GM21825 (cell line): ENCODE measurements around the gene CTSK.

ENCODE experiments used
- ATAC-seq: cut with Tn5 transposase; IDR thresholded peaks from one replicate; pipeline ENCODE4 v1.9.1; 2021; ENCODE audit warnings: mild to moderate bottlenecking, moderate library complexity; ENCODE audit not compliant: unreplicated experiment

CTSK gene

DNA sequence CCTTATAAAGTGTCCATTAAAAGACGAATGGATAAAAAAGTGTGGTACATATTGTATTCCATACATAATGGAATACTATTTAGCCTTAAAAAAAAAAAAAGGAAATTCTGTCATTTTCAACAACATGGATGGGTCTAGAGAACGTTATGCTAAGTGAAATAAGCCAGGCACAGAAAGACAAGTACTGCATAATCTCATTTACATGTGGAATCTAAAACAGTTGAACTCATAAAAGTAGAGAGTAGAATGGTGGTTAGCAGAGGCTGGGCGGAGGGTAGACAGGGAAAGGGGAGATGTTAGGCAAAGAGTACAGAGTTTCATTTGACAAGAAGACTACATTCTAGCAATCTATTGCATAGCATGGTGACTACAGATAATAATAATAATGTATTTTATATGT, 45.0 kb downstream of the CTSK start:
- no peak for ATAC-seq

GRCh38 chr1:150762552-150762951, 45.5 kb downstream of the CTSK start:
- ATAC-seq, result no peak

GRCh38 chr1:150761801-150762200, 46.3 kb downstream of the CTSK start:
- ATAC-seq, result no peak

DNA sequence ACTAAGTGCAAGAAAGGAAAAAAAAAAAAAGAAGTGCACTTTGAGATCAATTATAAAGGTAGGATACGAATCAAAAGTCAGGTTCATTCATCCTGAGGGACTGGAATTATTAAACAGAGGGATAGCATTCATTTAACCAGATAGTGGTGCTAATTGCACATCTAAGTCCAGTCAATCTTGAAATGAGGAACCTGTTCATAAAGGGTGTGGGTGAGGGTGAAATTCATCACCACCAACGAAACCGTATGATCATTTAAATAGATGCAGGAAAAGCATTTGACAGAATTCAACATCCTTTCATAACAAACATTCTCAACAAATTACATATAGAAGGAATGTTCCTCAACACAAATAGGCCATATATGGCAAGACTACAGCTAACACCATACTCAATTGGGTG, 48.0 kb downstream of the CTSK start:
- no peak for ATAC-seq

- no peak for ATAC-seq
These were observed 54.6 kb downstream of the CTSK start for GRCh38 chr1:150753416-150753815.

DNA sequence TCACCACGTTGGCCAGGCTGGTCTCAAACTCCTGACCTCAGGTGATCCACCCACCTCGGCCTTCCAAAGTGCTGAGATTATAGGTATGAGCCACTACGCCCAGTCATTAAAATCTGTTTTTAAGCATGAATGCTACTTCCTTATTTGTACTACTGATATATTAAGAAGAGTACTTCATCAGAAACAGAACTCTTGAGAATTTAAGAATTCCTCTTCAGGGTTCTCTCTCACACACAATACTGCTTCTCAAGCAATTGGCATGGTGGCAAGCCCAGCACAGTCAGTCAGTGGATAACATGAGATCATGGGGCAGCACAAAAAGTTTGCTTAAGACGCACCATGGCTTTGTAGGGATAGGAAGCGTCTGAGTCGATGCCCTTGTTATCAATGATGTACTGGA, 56.6 kb downstream of the CTSK start:
- ATAC-seq, result no peak

GRCh38 chr1:150749720-150750311, 58.2 kb downstream of the CTSK start:
- no peak for ATAC-seq

DNA sequence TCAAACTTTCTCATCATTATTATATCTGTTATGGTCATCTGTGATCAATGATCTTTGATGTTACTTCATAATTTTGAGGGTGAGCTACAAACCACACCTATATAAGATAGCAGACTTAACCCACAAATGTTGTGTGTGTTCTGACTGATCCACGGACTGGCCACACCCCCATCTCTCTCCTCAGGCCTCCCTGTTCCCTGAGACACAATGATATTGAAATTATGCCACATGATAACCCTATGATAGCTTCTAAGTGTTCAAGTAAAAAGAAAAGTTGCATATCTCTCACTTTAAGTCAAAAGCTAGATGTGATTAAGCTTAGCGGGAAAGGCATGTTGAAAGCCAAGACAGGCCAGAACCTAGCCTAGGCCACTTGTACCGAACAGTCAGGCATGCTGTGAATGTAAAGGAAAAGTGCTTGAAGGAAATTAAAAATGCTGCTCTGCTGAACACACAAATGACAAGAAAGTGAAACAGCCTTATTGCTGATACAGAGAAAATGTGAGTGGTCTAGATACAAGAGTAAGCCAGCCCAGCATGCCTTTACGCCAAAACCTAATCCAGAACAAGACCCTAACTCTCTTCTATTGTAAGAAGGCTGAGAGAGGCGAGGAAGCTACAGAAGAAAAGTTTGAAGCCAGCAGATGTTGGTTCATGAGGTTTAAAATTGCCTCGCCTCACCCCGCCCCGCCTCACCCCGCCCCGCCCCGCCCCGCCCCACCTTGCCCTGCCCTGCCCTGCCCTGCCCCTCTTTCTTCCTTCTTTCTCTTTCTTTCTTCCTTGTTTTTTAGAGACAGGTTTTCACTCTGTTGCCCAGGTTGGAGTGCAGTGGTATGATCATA, 59.0 kb downstream of the CTSK start:
- ATAC-seq, result no peak
